Measurements from ENCODE around the gene SEC62. TPM values are rescaled to one million over a fixed set of nuclear protein-coding genes. Genes with fewer than 3 reads are reported as not detected.

Gene SEC62
- total and polyA plus RNA-seq, 9 of the 15 experiments (the other 6 are each of a cell fraction or from before 2014, with no cell fraction given), result 34.5 to 152 (median 51.8) TPM

GRCh38 chr3:170037463-170038433 lies 71.1 kb downstream of the SEC62 start, which contains the start of gene GPR160 (continued):
- TF ChIP-seq CBX1 (IDR thresholded peaks at IDR 0.05; ENCODE audit: low read depth) (peak; percentile 58), MYC (IDR thresholded peaks at IDR 0.05; ENCODE audit: low read depth, low read length) (no peak), MYC (CRISPR knock-in tag; IDR thresholded peaks at IDR 0.05; ENCODE audit: borderline replicate concordance, low read depth) (no peak), ESRRB (CRISPR knock-in tag; IDR thresholded peaks at IDR 0.05; ENCODE audit: borderline replicate concordance) (no peak), HLTF (IDR thresholded peaks at IDR 0.05) (no peak), CHD2 (IDR thresholded peaks at IDR 0.05; ENCODE audit: low read depth, low read length) (no peak), ZNF77 (CRISPR knock-in tag; IDR thresholded peaks at IDR 0.05) (no peak), PRPF4 (IDR thresholded peaks at IDR 0.05; ENCODE audit: insufficient read depth, low read depth, low read length, poor library complexity, severe bottlenecking) (no peak), KAT2B (IDR thresholded peaks at IDR 0.05; ENCODE audit: low read depth, low read length) (no peak), TAF7 (tag; IDR thresholded peaks at IDR 0.05) (no peak), ZBTB12 (CRISPR knock-in tag; IDR thresholded peaks at IDR 0.05) (no peak), GTF2A2 (tag; IDR thresholded peaks at IDR 0.05) (no peak), MED1 (CRISPR knock-in tag; IDR thresholded peaks at IDR 0.05; ENCODE audit: borderline replicate concordance) (no peak), CSDE1 (IDR thresholded peaks at IDR 0.05) (no peak), ZNF431 (CRISPR knock-in tag; IDR thresholded peaks at IDR 0.05) (0 out of 2 replicates have a peak, but pooled peaks have one; percentile 45), GATAD2B (IDR thresholded peaks at IDR 0.05; ENCODE audit: borderline replicate concordance) (0 out of 2 replicates have a peak, but pooled peaks have one; percentile 64), RREB1 (CRISPR knock-in tag; IDR thresholded peaks at IDR 0.05) (no peak), DLX4 (CRISPR knock-in tag; IDR thresholded peaks at IDR 0.05) (no peak), MLX (CRISPR knock-in tag; conservative IDR thresholded peaks at IDR 0.05) (no peak), FUS (optimal IDR thresholded peaks at IDR 0.05; ENCODE audit: low read depth, low read length) (no peak)
